Kidney (tissue), 22 donors: ENCODE data around the gene IAPP. TPM values are rescaled to one million over a fixed set of nuclear protein-coding genes. Genes with fewer than 3 reads are reported as not detected.

Experiments
- DNase-seq, 5 donors: peaks; one replicate each; pipeline ENCODE4 v3.0.0-alpha.2; 2013 to 2020
- FAIRE-seq: peaks from 2 replicates; lab custom pipeline; 2012; peaks lifted over from hg19 to GRCh38; lab: Jason Lieb, UNC
- H3K27ac ChIP-seq, 2 donors: one replicate each; pipeline ENCODE4 v1.7.0; 2013; ENCODE audit warnings: low read depth in 2 of 2, low read length in 2 of 2, inconsistent platforms in 1 of 2
- H3K27me3 ChIP-seq: one replicate; pipeline ENCODE4 v1.7.1; 2013; ENCODE audit warnings: low read length, inconsistent platforms; ENCODE audit not compliant: control insufficient read depth, insufficient read depth
- H3K36me3 ChIP-seq, 3 donors: one replicate each; pipeline versions ENCODE4 v1.7.0 to v1.7.1; 2013; ENCODE audit warnings: low read length in 3 of 3, control low read depth in 1 of 3, inconsistent platforms in 1 of 3; ENCODE audit not compliant: insufficient read depth in 3 of 3, control insufficient read depth in 2 of 3
- H3K4me1 ChIP-seq, 3 donors: one replicate each; pipeline versions ENCODE4 v1.7.0 to v1.7.1; 2013; ENCODE audit warnings: low read length in 3 of 3, inconsistent platforms in 1 of 3, low read depth in 1 of 3; ENCODE audit not compliant: control insufficient read depth in 2 of 3, insufficient read depth in 2 of 3
- H3K4me3 ChIP-seq, 3 donors: one replicate each; pipeline versions ENCODE4 v1.7.0 to v1.8.1; 2013; ENCODE audit warnings: low read length in 3 of 3, control low read depth in 1 of 3, inconsistent platforms in 1 of 3
- H3K9ac ChIP-seq, 3 donors: one replicate each; pipeline versions ENCODE4 v1.7.0 to v1.7.1; 2013; ENCODE audit warnings: low read length in 3 of 3, control low read depth in 1 of 3, inconsistent platforms in 1 of 3
- H3K9me3 ChIP-seq, 3 donors: one replicate each; pipeline versions ENCODE4 v1.7.0 to v1.7.1; 2013; ENCODE audit warnings: low read length in 3 of 3, control low read depth in 1 of 3, inconsistent platforms in 1 of 3; ENCODE audit not compliant: control insufficient read depth in 2 of 3, insufficient read depth in 1 of 3
- intact Hi-C: fragments of 100-400 bp; cut with DNase I; formaldehyde crosslinking; loops from one replicate; pipeline ENCODE4 v1.11.1; 2022
- long read RNA-seq, 10 donors: library from polyadenylated mRNA in 1 of 10; unstranded in 1 of 10; transcript quantifications; one replicate each; pipeline ENCODE4 v2.0.0 and lab custom pipeline, GENCODE V29; 2021 to 2026
- polyA plus RNA-seq: library from polyadenylated mRNA; stranded (reverse); fragments of 350-450 nt; fragmentation: Illumina TruSeq; extraction: RNeasy Lipid Tissue Mini Kit (QIAGEN cat#74804); gene quantifications from one replicate; pipeline ENCODE4 v1.2.3, GENCODE V29; 2014; ENCODE audit warnings: low read depth, low replicate concordance; ENCODE audit not compliant: insufficient read depth
- total RNA-seq: library from RNA; stranded (reverse); fragmentation: NEBNext Ultra II Directional; extraction: Animal tissue kit (Norgen Biotek cat#: 25700); gene quantifications from one replicate; pipeline ENCODE4 v1.2.1, GENCODE V29; 2021
- TF ChIP-seq, protein P1 (sequence below): IDR thresholded peaks from 3 replicates; pipeline ENCODE4 v1.5.1; 2012; ENCODE audit warnings: mild to moderate bottlenecking, moderate library complexity, borderline replicate concordance; ENCODE audit not compliant: insufficient read depth; ENCODE audit errors: extremely low read depth
- donor health status: control.
- donor health status: control.
- donor health status: control.
- donor health status: control.
- donor health status: control.
- donor health status: DM: yes; HTN: yes; CAD: no.
- donor health status: Normal renal cell carcinoma (clear cell type).

IAPP gene
- total RNA-seq, result not detected
- polyA plus RNA-seq, result not detected
- long read RNA-seq, donor 1, result 0 reads
- long read RNA-seq, donor 2, result 0 reads
- long read RNA-seq, donor 3, result 0 reads
- long read RNA-seq, donor 4, result 0 reads
- long read RNA-seq, donor 5, result 0 reads
- long read RNA-seq, donor 6, result 0 reads
- long read RNA-seq, donor 7, result 0 reads
- long read RNA-seq, donor 8, result 0 reads
- long read RNA-seq, donor 9, result 0 reads
- long read RNA-seq, donor 10, result 0 reads

DNA sequence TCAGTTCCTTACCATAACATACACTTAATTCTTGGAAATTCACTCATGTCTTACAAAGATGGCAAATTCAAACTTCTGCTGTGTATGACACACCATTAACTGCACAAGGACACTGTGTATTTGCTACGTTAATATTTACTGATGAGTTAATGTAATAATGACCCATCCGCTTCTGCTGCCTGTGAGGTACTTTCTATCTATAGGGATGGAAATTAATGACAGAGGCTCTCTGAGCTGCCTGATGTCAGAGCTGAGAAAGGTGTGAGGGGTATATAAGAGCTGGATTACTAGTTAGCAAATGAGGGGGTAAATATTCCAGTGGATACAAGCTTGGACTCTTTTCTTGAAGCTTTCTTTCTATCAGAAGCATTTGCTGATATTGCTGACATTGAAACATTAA, at the start of gene IAPP:
Gene IAPP, plus strand, starts transcription at position 301 of the 400 bp plus-strand sequence. CDS start 450 bp downstream, outside the sequence.
- DNase-seq, result no peak
- H3K27me3 ChIP-seq, result no peaks in the 10 kb centered on the region
- no peaks in the 10 kb centered on the region for H3K9me3 ChIP-seq
- no peak within 1 kb of the TSS for H3K4me3 ChIP-seq
- no peaks in the 10 kb centered on the region for H3K36me3 ChIP-seq
- FAIRE-seq, result no peak
- H3K4me1 ChIP-seq, result no peaks in the 10 kb centered on the region
- TF ChIP-seq, protein P1, sequence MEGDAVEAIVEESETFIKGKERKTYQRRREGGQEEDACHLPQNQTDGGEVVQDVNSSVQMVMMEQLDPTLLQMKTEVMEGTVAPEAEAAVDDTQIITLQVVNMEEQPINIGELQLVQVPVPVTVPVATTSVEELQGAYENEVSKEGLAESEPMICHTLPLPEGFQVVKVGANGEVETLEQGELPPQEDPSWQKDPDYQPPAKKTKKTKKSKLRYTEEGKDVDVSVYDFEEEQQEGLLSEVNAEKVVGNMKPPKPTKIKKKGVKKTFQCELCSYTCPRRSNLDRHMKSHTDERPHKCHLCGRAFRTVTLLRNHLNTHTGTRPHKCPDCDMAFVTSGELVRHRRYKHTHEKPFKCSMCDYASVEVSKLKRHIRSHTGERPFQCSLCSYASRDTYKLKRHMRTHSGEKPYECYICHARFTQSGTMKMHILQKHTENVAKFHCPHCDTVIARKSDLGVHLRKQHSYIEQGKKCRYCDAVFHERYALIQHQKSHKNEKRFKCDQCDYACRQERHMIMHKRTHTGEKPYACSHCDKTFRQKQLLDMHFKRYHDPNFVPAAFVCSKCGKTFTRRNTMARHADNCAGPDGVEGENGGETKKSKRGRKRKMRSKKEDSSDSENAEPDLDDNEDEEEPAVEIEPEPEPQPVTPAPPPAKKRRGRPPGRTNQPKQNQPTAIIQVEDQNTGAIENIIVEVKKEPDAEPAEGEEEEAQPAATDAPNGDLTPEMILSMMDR, result no peak
- H3K27ac ChIP-seq, result no peak within 1 kb of the TSS
- intact Hi-C loops, result no loop called here
- H3K9ac ChIP-seq, result no peak within 1 kb of the TSS

DNA sequence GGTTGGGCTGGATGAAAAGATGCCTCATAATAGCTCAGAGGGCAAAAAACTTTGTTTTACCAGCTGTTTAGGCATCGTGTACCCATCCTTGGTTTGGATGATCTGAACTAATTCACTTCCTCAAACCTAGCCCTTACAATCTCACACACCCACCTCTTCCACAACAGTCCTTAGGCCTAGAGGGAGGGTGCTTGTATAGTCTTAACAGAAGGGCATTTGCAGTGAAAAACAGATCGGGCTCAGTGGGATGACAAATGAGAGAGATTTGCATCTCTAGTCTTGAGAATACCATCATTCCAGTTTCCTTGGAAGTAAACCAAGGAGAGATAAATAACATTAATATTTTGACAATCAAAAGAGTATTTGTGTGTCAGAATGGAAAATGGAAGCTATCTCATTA, 49.0 kb upstream of the IAPP start:
- Histone ChIP-seq H3K27me3 (no peaks in the 10 kb centered on the region), H3K9ac (no peak overlapping the region), H3K4me1 (no peaks in the 10 kb centered on the region), H3K4me3 (no peak overlapping the region), H3K9me3 (peaks cover 0 to 3% (median 0%) of the 10 kb centered on the region in 3 donors), H3K36me3 (no peaks in the 10 kb centered on the region), H3K27ac (no peak overlapping the region)
- FAIRE-seq (no peak), DNase-seq (no peak)
- intact Hi-C loops, result no loop called here
- TF ChIP-seq, protein P1, result no peak

DNA sequence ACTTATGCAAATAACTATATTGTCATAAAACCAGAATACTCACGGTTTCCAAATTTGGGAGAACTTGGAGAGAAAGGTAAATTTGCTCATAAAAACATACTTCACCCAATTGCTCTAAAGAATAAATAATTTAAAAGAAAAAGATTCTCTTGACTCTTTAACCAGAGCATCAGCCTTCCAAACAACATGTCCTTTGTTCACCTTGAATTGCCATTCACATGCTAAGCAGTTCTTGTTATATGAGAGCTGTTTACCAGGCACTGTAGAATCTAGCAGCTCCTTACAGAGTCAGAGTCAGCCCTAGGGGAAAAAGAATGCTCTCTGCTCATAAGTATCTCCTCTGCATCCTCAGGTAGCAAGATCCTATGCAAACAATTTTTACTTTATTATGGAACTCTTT, 48.2 kb upstream of the IAPP start:
- TF ChIP-seq, protein P1, result no peak
- FAIRE-seq, result no peak
- no peak for DNase-seq
- Histone ChIP-seq H3K9ac (no peak overlapping the region), H3K27me3 (no peaks in the 10 kb centered on the region), H3K4me3 (no peak overlapping the region), H3K27ac (no peak overlapping the region), H3K9me3 (peaks cover 0 to 3% (median 0%) of the 10 kb centered on the region in 3 donors), H3K4me1 (no peaks in the 10 kb centered on the region), H3K36me3 (no peaks in the 10 kb centered on the region)
- intact Hi-C loops, result no loop called here
